CD4-positive, alpha-beta T cell treated with Interleukin-6 for 4 hours (primary cell): Measurements from ENCODE around the gene GPS1.
A peak's percentile ranks its signal among the peaks of the same experiment; 100 is the strongest.

Source experiments
- DNase-seq: peaks from one replicate; pipeline ENCODE4 v3.0.0-alpha.2; 2020; ENCODE audit warnings: mixed read lengths

GPS1 gene

GRCh38 chr17:82015311-82015971 is 36.3 kb upstream of the GPS1 start:
- DNase-seq, result no peak

- no peak for DNase-seq
Observed at GRCh38 chr17:82016061-82016874, 35.4 kb upstream of the GPS1 start.

GRCh38 chr17:82016875-82017459 is 34.7 kb upstream of the GPS1 start:
- DNase-seq, result no peak

GRCh38 chr17:82017612-82018151 is 34.0 kb upstream of the GPS1 start:
- DNase-seq, result no peak

GRCh38 chr17:82018152-82018988 is 33.3 kb upstream of the GPS1 start:
- DNase-seq, result no peak

- no peak for DNase-seq
Observed at GRCh38 chr17:82018989-82019689, 32.6 kb upstream of the GPS1 start.

- peak; percentile 77 for DNase-seq
Observed at GRCh38 chr17:82019690-82020571, 31.8 kb upstream of the GPS1 start.

GRCh38 chr17:82020572-82021106 is 31.1 kb upstream of the GPS1 start:
- no peak for DNase-seq

- peak; percentile 75 for DNase-seq
Observed at GRCh38 chr17:82021107-82021899, 30.4 kb upstream of the GPS1 start.

GRCh38 chr17:82021900-82022309 is 29.8 kb upstream of the GPS1 start:
- no peak for DNase-seq

GRCh38 chr17:82022310-82022980 is 29.3 kb upstream of the GPS1 start, which contains the start of gene CENPX:
Gene CENPX, minus strand, starts transcription at chr17:82022878. Its CDS starts 17 bp downstream, at chr17:82022861.
- DNase-seq, result peak; percentile 7

GRCh38 chr17:82022981-82023446 is 28.7 kb upstream of the GPS1 start, which contains the start of gene LRRC45:
Gene LRRC45, plus strand, starts transcription at chr17:82023305. Its CDS starts 339 bp downstream, at chr17:82023644.
- peak; percentile 100 for DNase-seq

GRCh38 chr17:82023447-82024241 is 28.1 kb upstream of the GPS1 start:
- DNase-seq, result peak; percentile 14

GRCh38 chr17:82024859-82025258 is 26.8 kb upstream of the GPS1 start:
- DNase-seq, result no peak

- no peak for DNase-seq
Observed at GRCh38 chr17:82025401-82026107, 26.1 kb upstream of the GPS1 start.

GRCh38 chr17:82028246-82028645 is 23.5 kb upstream of the GPS1 start:
- DNase-seq, result no peak

GRCh38 chr17:82028966-82029365 is 22.7 kb upstream of the GPS1 start:
- DNase-seq, result no peak
